ENCODE results near the gene RORC.

- no peak for TF ChIP-seq CTCF (conservative IDR thresholded peaks at IDR 0.05; ENCODE audit: low read depth, low read length)
- no peak for TF ChIP-seq EZH2 (IDR thresholded peaks at IDR 0.05; ENCODE audit: low read length, unreplicated experiment)
- no peak for TF ChIP-seq EZH2phosphoT487 (IDR thresholded peaks at IDR 0.05; ENCODE audit: borderline replicate concordance, low read length)
Measured at GRCh38 chr1:151825751-151826660, 5.6 kb downstream of the RORC start.
